ENCODE data around the gene DGKB. TPM values are rescaled to one million over a fixed set of nuclear protein-coding genes. Genes with fewer than 3 reads are reported as not detected.

DGKB gene
- total RNA-seq, 1 donor from 2014 or later = 5.5 TPM

- no peaks in the 10 kb centered on the region for H3K27me3 Mint-ChIP-seq (ENCODE audit: insufficient read depth, low read depth)
- peaks cover 3% of the 10 kb centered on the region for H3K4me1 Mint-ChIP-seq
- no peaks in the 10 kb centered on the region for H3K9me3 Mint-ChIP-seq
- H3K27ac Mint-ChIP-seq = no peak overlapping the region
- H3K4me3 Mint-ChIP-seq = no peak overlapping the region
- Histone ChIP-seq H3F3A (ENCODE audit: low read depth) (no peaks in the 10 kb centered on the region), H3K27me3 (no peaks in the 10 kb centered on the region), H3K4me3 (no peak overlapping the region), H3K9ac (no peak overlapping the region), H3K79me2 (ENCODE audit: low read depth) (no peaks in the 10 kb centered on the region), H3K9me3 (ENCODE audit: low read depth) (no peaks in the 10 kb centered on the region), H3K36me3 (no peaks in the 10 kb centered on the region), H4K20me1 (ENCODE audit: low read depth) (no peaks in the 10 kb centered on the region), H3K4me1 (peaks cover 3% of the 10 kb centered on the region), H3K4me2 (no peak overlapping the region), H3K27ac (no peak overlapping the region), H2AFZ (replicated peaks) (no peak overlapping the region)
- TF ChIP-seq EZH2phosphoT487 (IDR thresholded peaks at IDR 0.05) = no peak
- TF ChIP-seq EZH2 (IDR thresholded peaks at IDR 0.05) = no peak
- TF ChIP-seq CTCF (IDR thresholded peaks at IDR 0.05) = no peak
- DNase-seq (ENCODE audit: low spot score) = no peak
- no peaks in the 10 kb centered on the region for H3K36me3 Mint-ChIP-seq
These were observed 502.3 kb downstream of the DGKB start for GRCh38 chr7:14400271-14400670.

- Mint-ChIP-seq H3K4me3 (no peak overlapping the region), H3K27me3 (ENCODE audit: insufficient read depth, low read depth) (no peaks in the 10 kb centered on the region), H3K36me3 (no peaks in the 10 kb centered on the region), H3K4me1 (peaks cover 3% of the 10 kb centered on the region), H3K27ac (no peak overlapping the region), H3K9me3 (no peaks in the 10 kb centered on the region)
- Histone ChIP-seq H3K27me3 (no peaks in the 10 kb centered on the region), H3K4me3 (no peak overlapping the region), H4K20me1 (ENCODE audit: low read depth) (no peaks in the 10 kb centered on the region), H3F3A (ENCODE audit: low read depth) (no peaks in the 10 kb centered on the region), H3K36me3 (no peaks in the 10 kb centered on the region), H3K4me2 (no peak overlapping the region), H3K79me2 (ENCODE audit: low read depth) (no peaks in the 10 kb centered on the region), H3K4me1 (peaks cover 3% of the 10 kb centered on the region), H3K9me3 (ENCODE audit: low read depth) (no peaks in the 10 kb centered on the region), H3K9ac (no peak overlapping the region), H3K27ac (no peak overlapping the region), H2AFZ (replicated peaks) (no peak overlapping the region)
- TF ChIP-seq EZH2 (IDR thresholded peaks at IDR 0.05) (no peak), CTCF (IDR thresholded peaks at IDR 0.05) (no peak), EZH2phosphoT487 (IDR thresholded peaks at IDR 0.05) (no peak)
- DNase-seq (ENCODE audit: low spot score) = no peak
These were observed 504.0 kb downstream of the DGKB start for GRCh38 chr7:14398526-14398925.

- Histone ChIP-seq H3K27ac (no peak overlapping the region), H3F3A (ENCODE audit: low read depth) (no peaks in the 10 kb centered on the region), H3K36me3 (no peaks in the 10 kb centered on the region), H2AFZ (replicated peaks) (no peak overlapping the region), H3K4me3 (no peak overlapping the region), H3K27me3 (no peaks in the 10 kb centered on the region), H3K9me3 (ENCODE audit: low read depth) (no peaks in the 10 kb centered on the region), H3K9ac (no peak overlapping the region), H3K4me2 (no peak overlapping the region), H3K79me2 (ENCODE audit: low read depth) (no peaks in the 10 kb centered on the region), H4K20me1 (ENCODE audit: low read depth) (no peaks in the 10 kb centered on the region), H3K4me1 (no peaks in the 10 kb centered on the region)
- H3K27ac Mint-ChIP-seq = no peak overlapping the region
- no peaks in the 10 kb centered on the region for H3K36me3 Mint-ChIP-seq
- H3K27me3 Mint-ChIP-seq (ENCODE audit: insufficient read depth, low read depth) = no peaks in the 10 kb centered on the region
- no peaks in the 10 kb centered on the region for H3K4me1 Mint-ChIP-seq
- no peak for DNase-seq (ENCODE audit: low spot score)
- H3K4me3 Mint-ChIP-seq = no peak overlapping the region
- TF ChIP-seq EZH2phosphoT487 (IDR thresholded peaks at IDR 0.05) = no peak
- TF ChIP-seq CTCF (IDR thresholded peaks at IDR 0.05) = no peak
- TF ChIP-seq EZH2 (IDR thresholded peaks at IDR 0.05) = no peak
- no peaks in the 10 kb centered on the region for H3K9me3 Mint-ChIP-seq
These were observed 506.7 kb downstream of the DGKB start for GRCh38 chr7:14395860-14396259.
